Upper lobe of right lung (tissue), 1 donor: ENCODE results near the gene FHIT. TPM values are rescaled to one million over a fixed set of nuclear protein-coding genes. Genes with fewer than 3 reads are reported as not detected.

Source experiments
- ATAC-seq: fragments of 200-7000 bp; cut with Tn5 transposase; one replicate; pipeline ENCODE4 v1.9.1; 2020; ENCODE audit warnings: mild to moderate bottlenecking, moderate library complexity
- DNase-seq: peaks from one replicate; pipeline ENCODE4 v3.0.0-alpha.2; 2020
- H3K27ac ChIP-seq: fragments of 200-600 bp; one replicate; pipeline ENCODE4 v1.8.0; 2022
- H3K27me3 ChIP-seq: fragments of 200-600 bp; one replicate; pipeline ENCODE4 v1.8.0; 2022; ENCODE audit warnings: mild to moderate bottlenecking
- H3K36me3 ChIP-seq: fragments of 200-600 bp; one replicate; pipeline ENCODE4 v1.8.0; 2022
- H3K4me1 ChIP-seq: fragments of 200-600 bp; one replicate; pipeline ENCODE4 v1.8.0; 2022
- H3K4me3 ChIP-seq: fragments of 200-600 bp; one replicate; pipeline ENCODE4 v1.8.0; 2022; ENCODE audit warnings: mild to moderate bottlenecking
- H3K9me3 ChIP-seq: fragments of 200-600 bp; one replicate; pipeline ENCODE4 v1.8.0; 2022
- intact Hi-C: fragments of 100-400 bp; cut with DNase I; formaldehyde crosslinking; loops from one replicate; pipeline ENCODE4 v1.11.0; 2022
- total RNA-seq: library from RNA; stranded (reverse); fragmentation: NEBNext Ultra II Directional; extraction: Animal tissue kit (Norgen Biotek cat#: 25700); gene quantifications from one replicate; pipeline ENCODE4 v1.2.1, GENCODE V29; 2021
- TF ChIP-seq, protein P1 (sequence below): fragments of 200-600 bp; IDR thresholded peaks from one replicate; pipeline ENCODE4 v1.8.0; 2022; ENCODE audit warnings: antibody characterized with exemption
- donor health status: DM: no; HTN: yes; CAD: no; lungs with severe emphysema.

Gene FHIT
- total RNA-seq, 1 donor from 2014 or later, result 9.6 TPM

GRCh38 chr3:60956729-60957128, 294.5 kb downstream of the FHIT start:
- intact Hi-C loops, result no loop called here
- no peaks in the 10 kb centered on the region for H3K36me3 ChIP-seq
- TF ChIP-seq, protein P1, sequence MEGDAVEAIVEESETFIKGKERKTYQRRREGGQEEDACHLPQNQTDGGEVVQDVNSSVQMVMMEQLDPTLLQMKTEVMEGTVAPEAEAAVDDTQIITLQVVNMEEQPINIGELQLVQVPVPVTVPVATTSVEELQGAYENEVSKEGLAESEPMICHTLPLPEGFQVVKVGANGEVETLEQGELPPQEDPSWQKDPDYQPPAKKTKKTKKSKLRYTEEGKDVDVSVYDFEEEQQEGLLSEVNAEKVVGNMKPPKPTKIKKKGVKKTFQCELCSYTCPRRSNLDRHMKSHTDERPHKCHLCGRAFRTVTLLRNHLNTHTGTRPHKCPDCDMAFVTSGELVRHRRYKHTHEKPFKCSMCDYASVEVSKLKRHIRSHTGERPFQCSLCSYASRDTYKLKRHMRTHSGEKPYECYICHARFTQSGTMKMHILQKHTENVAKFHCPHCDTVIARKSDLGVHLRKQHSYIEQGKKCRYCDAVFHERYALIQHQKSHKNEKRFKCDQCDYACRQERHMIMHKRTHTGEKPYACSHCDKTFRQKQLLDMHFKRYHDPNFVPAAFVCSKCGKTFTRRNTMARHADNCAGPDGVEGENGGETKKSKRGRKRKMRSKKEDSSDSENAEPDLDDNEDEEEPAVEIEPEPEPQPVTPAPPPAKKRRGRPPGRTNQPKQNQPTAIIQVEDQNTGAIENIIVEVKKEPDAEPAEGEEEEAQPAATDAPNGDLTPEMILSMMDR, result no peak
- ATAC-seq (no peak), DNase-seq (no peak)
- H3K27me3 ChIP-seq, result no peaks in the 10 kb centered on the region
- H3K4me3 ChIP-seq, result no peak overlapping the region
- H3K27ac ChIP-seq, result no peak overlapping the region
- peaks cover 5% of the 10 kb centered on the region for H3K9me3 ChIP-seq
- no peaks in the 10 kb centered on the region for H3K4me1 ChIP-seq

GRCh38 chr3:60955034-60955433, 296.2 kb downstream of the FHIT start:
- no peak for ATAC-seq

GRCh38 chr3:60954048-60954447, 297.2 kb downstream of the FHIT start:
- TF ChIP-seq, protein P1, result no peak

More at GRCh38 chr3:60955034-60955433, 296.2 kb downstream of the FHIT start:
- no peaks in the 10 kb centered on the region for H3K27me3 ChIP-seq
- TF ChIP-seq, protein P1, result no peak
- no peak overlapping the region for H3K27ac ChIP-seq
- H3K4me1 ChIP-seq, result no peaks in the 10 kb centered on the region
- intact Hi-C loops, result no loop called here
- H3K4me3 ChIP-seq, result no peak overlapping the region
- H3K9me3 ChIP-seq, result peaks cover 5% of the 10 kb centered on the region
- no peaks in the 10 kb centered on the region for H3K36me3 ChIP-seq
- DNase-seq, result no peak

DNA sequence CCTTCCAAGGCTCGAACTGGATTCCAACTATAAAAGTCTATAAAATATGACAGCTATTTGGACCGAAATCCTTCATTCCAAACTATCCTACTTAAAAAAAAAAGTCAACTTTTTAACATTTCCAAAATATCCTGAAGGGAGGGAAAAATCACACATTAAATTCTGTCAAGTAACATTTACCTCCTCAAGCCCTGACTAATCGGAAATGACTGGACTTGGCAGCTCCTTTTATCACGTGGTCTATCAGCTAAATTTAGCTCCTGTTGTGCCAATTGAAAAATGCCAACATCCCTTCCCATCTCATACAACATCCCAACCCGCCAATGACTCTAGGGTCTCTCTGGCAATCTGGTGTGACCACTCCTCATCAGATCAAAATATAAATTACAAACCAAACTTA, 297.9 kb downstream of the FHIT start:
- Histone ChIP-seq H3K4me3 (no peak overlapping the region), H3K27ac (no peak overlapping the region), H3K27me3 (no peaks in the 10 kb centered on the region), H3K4me1 (no peaks in the 10 kb centered on the region), H3K9me3 (no peaks in the 10 kb centered on the region), H3K36me3 (no peaks in the 10 kb centered on the region)
- ATAC-seq, result no peak
- no peak for DNase-seq
- TF ChIP-seq, protein P1, result no peak
- intact Hi-C loops, result no loop called here

More at GRCh38 chr3:60954048-60954447, 297.2 kb downstream of the FHIT start:
- Histone ChIP-seq H3K4me3 (no peak overlapping the region), H3K9me3 (peaks cover 5% of the 10 kb centered on the region), H3K4me1 (no peaks in the 10 kb centered on the region), H3K27me3 (no peaks in the 10 kb centered on the region), H3K27ac (no peak overlapping the region), H3K36me3 (no peaks in the 10 kb centered on the region)
- intact Hi-C loops, result no loop called here
- DNase-seq, result no peak
- ATAC-seq, result no peak

- Histone ChIP-seq H3K4me3 (no peak overlapping the region), H3K27me3 (no peaks in the 10 kb centered on the region), H3K9me3 (no peaks in the 10 kb centered on the region), H3K27ac (no peak overlapping the region), H3K36me3 (no peaks in the 10 kb centered on the region), H3K4me1 (no peaks in the 10 kb centered on the region)
- no peak for ATAC-seq
- TF ChIP-seq, protein P1, result no peak
- intact Hi-C loops, result no loop called here
- DNase-seq, result no peak
Measured at GRCh38 chr3:60952055-60952454, 299.2 kb downstream of the FHIT start.

DNA sequence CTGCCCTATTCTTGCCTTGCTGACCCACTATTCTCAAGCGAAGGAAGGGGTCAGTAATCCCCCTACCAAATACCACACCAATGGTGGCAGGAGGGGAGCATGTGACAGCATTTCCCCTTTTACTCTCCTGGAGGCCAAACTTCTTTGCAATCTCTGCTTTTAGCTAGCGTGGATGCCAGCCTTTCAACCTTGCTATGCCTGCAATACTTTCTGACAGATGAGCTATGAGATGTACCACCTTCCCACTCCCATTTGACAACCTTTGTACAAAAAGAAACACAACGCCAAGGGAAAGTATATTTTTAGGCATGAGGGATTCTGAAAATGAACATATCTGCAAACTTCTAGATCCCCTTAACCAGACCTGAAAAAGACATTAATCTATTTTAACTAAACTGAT, 302.1 kb downstream of the FHIT start:
- DNase-seq, result no peak
- ATAC-seq, result no peak
- Histone ChIP-seq H3K27ac (no peak overlapping the region), H3K4me3 (no peak overlapping the region), H3K4me1 (no peaks in the 10 kb centered on the region), H3K9me3 (no peaks in the 10 kb centered on the region), H3K27me3 (no peaks in the 10 kb centered on the region), H3K36me3 (no peaks in the 10 kb centered on the region)
- TF ChIP-seq, protein P1, result no peak
- intact Hi-C loops, result no loop called here
